Activated CD4-positive, alpha-beta T cell treated with anti-CD3 and anti-CD28 coated beads for 48 hours (primary cell): ENCODE measurements around the gene APOH.
A peak's percentile ranks its signal among the peaks of the same experiment; 100 is the strongest.
"Not testable (repeated sequence)": the region's sequence is repeated elsewhere in the genome, so short reads cannot be mapped to it uniquely, and the experiment has no call there.

ENCODE experiments used
- DNase-seq: peaks from one replicate; pipeline ENCODE4 v3.0.0-alpha.2; 2020

Gene APOH

GRCh38 chr17:66228887-66229782, at the start of gene APOH:
Gene APOH, minus strand, starts transcription at chr17:66229415. Its CDS starts 36 bp downstream, at chr17:66229379.
- DNase-seq = no peak

GRCh38 chr17:66277191-66277590, 48.0 kb upstream of the APOH start:
- no peak for DNase-seq

GRCh38 chr17:66276328-66276937, 47.2 kb upstream of the APOH start:
- DNase-seq = no peak

- peak; percentile 48 for DNase-seq
These were observed 46.4 kb upstream of the APOH start for GRCh38 chr17:66275651-66276050.

- DNase-seq = no peak
These were observed 44.3 kb upstream of the APOH start for GRCh38 chr17:66273586-66273848.

- no peak for DNase-seq
These were observed 43.8 kb upstream of the APOH start for GRCh38 chr17:66272811-66273585.

- no peak for DNase-seq
These were observed 42.3 kb upstream of the APOH start for GRCh38 chr17:66271512-66271911.

- DNase-seq = no peak
These were observed 40.9 kb upstream of the APOH start for GRCh38 chr17:66270106-66270505.

- DNase-seq = no peak
These were observed 39.2 kb upstream of the APOH start for GRCh38 chr17:66268247-66268927.

- no peak for DNase-seq
These were observed 35.5 kb upstream of the APOH start for GRCh38 chr17:66264696-66265095.

GRCh38 chr17:66262767-66263166, 33.6 kb upstream of the APOH start:
- no peak for DNase-seq

GRCh38 chr17:66260688-66261087, 31.5 kb upstream of the APOH start:
- DNase-seq = no peak

GRCh38 chr17:66260275-66260674, 31.1 kb upstream of the APOH start:
- DNase-seq = no peak

- no peak for DNase-seq
These were observed 26.3 kb upstream of the APOH start for GRCh38 chr17:66255527-66255971.

GRCh38 chr17:66255112-66255511, 25.9 kb upstream of the APOH start:
- peak; percentile 19 for DNase-seq

GRCh38 chr17:66253458-66253857, 24.2 kb upstream of the APOH start:
- not testable (repeated sequence) for DNase-seq

- no peak for DNase-seq
These were observed 21.5 kb upstream of the APOH start for GRCh38 chr17:66250686-66251085.

GRCh38 chr17:66248285-66248684, 19.1 kb upstream of the APOH start:
- no peak for DNase-seq

GRCh38 chr17:66241839-66242238, 12.6 kb upstream of the APOH start:
- DNase-seq = no peak

- no peak for DNase-seq
These were observed 11.4 kb upstream of the APOH start for GRCh38 chr17:66240630-66241029.

- no peak for DNase-seq
These were observed 10.8 kb upstream of the APOH start for GRCh38 chr17:66240013-66240412.

- DNase-seq = no peak
These were observed 6.3 kb upstream of the APOH start for GRCh38 chr17:66235377-66235994.

GRCh38 chr17:66234611-66235010, 5.4 kb upstream of the APOH start:
- DNase-seq = no peak
